Esophagus mucosa (tissue), 1 donor: ENCODE results near the gene TLCD5. TPM values are rescaled to one million over a fixed set of nuclear protein-coding genes. Genes with fewer than 3 reads are reported as not detected.
A peak's percentile ranks its signal among the peaks of the same experiment; 100 is the strongest.

Experiments used
- ATAC-seq: fragments of 200-7000 bp; cut with Tn5 transposase; one replicate; pipeline ENCODE4 v1.9.1; 2020
- total RNA-seq: library from RNA; stranded (reverse); gene quantifications from one replicate; pipeline ENCODE4 v1.2.4, GENCODE V29; 2023
- donor health status: DM: yes; HTN: yes; CAD: no.

Gene TLCD5
- total RNA-seq, 1 donor from 2014 or later = 0.48 TPM

- ATAC-seq = no peak
These were observed 13.2 kb downstream of the TLCD5 start for GRCh38 chr11:120338107-120338933.

- no peak for ATAC-seq
These were observed 14.3 kb downstream of the TLCD5 start for GRCh38 chr11:120339394-120339890.

GRCh38 chr11:120340529-120340928 lies 15.4 kb downstream of the TLCD5 start:
- no peak for ATAC-seq

- ATAC-seq = no peak
These were observed 17.1 kb downstream of the TLCD5 start for GRCh38 chr11:120342226-120342625.

GRCh38 chr11:120342678-120343077 lies 17.6 kb downstream of the TLCD5 start:
- no peak for ATAC-seq

- ATAC-seq = no peak
These were observed 18.3 kb downstream of the TLCD5 start for GRCh38 chr11:120343429-120343828.

- ATAC-seq = peak; percentile 23
These were observed 19.4 kb downstream of the TLCD5 start for GRCh38 chr11:120344302-120345004.

- no peak for ATAC-seq
These were observed 21.1 kb downstream of the TLCD5 start for GRCh38 chr11:120346233-120346632.

GRCh38 chr11:120350637-120351036 lies 25.5 kb downstream of the TLCD5 start:
- no peak for ATAC-seq

GRCh38 chr11:120352405-120352804 lies 27.3 kb downstream of the TLCD5 start:
- ATAC-seq = peak; percentile 41

- no peak for ATAC-seq
These were observed 29.0 kb downstream of the TLCD5 start for GRCh38 chr11:120354068-120354467.

GRCh38 chr11:120354779-120355178 lies 29.7 kb downstream of the TLCD5 start:
- no peak for ATAC-seq

GRCh38 chr11:120357620-120358019 lies 32.5 kb downstream of the TLCD5 start:
- ATAC-seq = no peak

GRCh38 chr11:120358729-120359128 lies 33.6 kb downstream of the TLCD5 start:
- no peak for ATAC-seq

GRCh38 chr11:120363436-120363835 lies 38.3 kb downstream of the TLCD5 start:
- ATAC-seq = no peak

- no peak for ATAC-seq
These were observed 40.4 kb downstream of the TLCD5 start for GRCh38 chr11:120365512-120365911.

GRCh38 chr11:120372296-120372695 lies 47.2 kb downstream of the TLCD5 start:
- no peak for ATAC-seq

GRCh38 chr11:120375076-120375475 lies 50.0 kb downstream of the TLCD5 start:
- no peak for ATAC-seq

GRCh38 chr11:120376547-120377182 lies 51.6 kb downstream of the TLCD5 start:
- no peak for ATAC-seq

- ATAC-seq = peak; percentile 67
These were observed 53.4 kb downstream of the TLCD5 start for GRCh38 chr11:120378474-120378873.

- ATAC-seq = no peak
These were observed 56.3 kb downstream of the TLCD5 start for GRCh38 chr11:120381401-120381800.
